ENCODE data around the gene GLI2. TPM values are rescaled to one million over a fixed set of nuclear protein-coding genes. Genes with fewer than 3 reads are reported as not detected.

Gene GLI2
- total RNA-seq, 2 experiments from 2014 or later = 1.2 to 1.9 TPM

- Mint-ChIP-seq H3K36me3 (no peaks in the 10 kb centered on the region), H3K4me3 (no peak overlapping the region), H3K27me3 (peaks cover 34% of the 10 kb centered on the region), H3K27ac (no peak overlapping the region), H3K4me1 (no peaks in the 10 kb centered on the region), H3K9me3 (no peaks in the 10 kb centered on the region)
- POLR2A ChIA-PET = no interaction called here
- no peak for DNase-seq
- ATAC-seq (ENCODE audit: low read depth) = no peak
These were observed 10.5 kb downstream of the GLI2 start for GRCh38 chr2:120746144-120746543.

GRCh38 chr2:120747281-120747680 lies 11.6 kb downstream of the GLI2 start:
- Mint-ChIP-seq H3K4me1 (no peaks in the 10 kb centered on the region), H3K36me3 (no peaks in the 10 kb centered on the region), H3K27ac (no peak overlapping the region), H3K9me3 (no peaks in the 10 kb centered on the region), H3K4me3 (no peak overlapping the region), H3K27me3 (peaks cover 26% of the 10 kb centered on the region)
- POLR2A ChIA-PET = no interaction called here
- DNase-seq (no peak), ATAC-seq (ENCODE audit: low read depth) (no peak)

GRCh38 chr2:120747706-120748105 lies 12.0 kb downstream of the GLI2 start:
- POLR2A ChIA-PET = no interaction called here
- DNase-seq (no peak), ATAC-seq (ENCODE audit: low read depth) (no peak)
- H3K4me1 Mint-ChIP-seq = no peaks in the 10 kb centered on the region
- no peaks in the 10 kb centered on the region for H3K9me3 Mint-ChIP-seq
- H3K27me3 Mint-ChIP-seq = peaks cover 22% of the 10 kb centered on the region
- no peaks in the 10 kb centered on the region for H3K36me3 Mint-ChIP-seq
- no peak overlapping the region for H3K4me3 Mint-ChIP-seq
- H3K27ac Mint-ChIP-seq = no peak overlapping the region

GRCh38 chr2:120748310-120748709 lies 12.6 kb downstream of the GLI2 start:
- POLR2A ChIA-PET = no interaction called here

GRCh38 chr2:120748741-120749140 lies 13.1 kb downstream of the GLI2 start:
- ATAC-seq (ENCODE audit: low read depth) = no peak
- Mint-ChIP-seq H3K36me3 (no peaks in the 10 kb centered on the region), H3K27ac (no peak overlapping the region), H3K4me1 (no peaks in the 10 kb centered on the region), H3K9me3 (no peaks in the 10 kb centered on the region), H3K27me3 (peaks cover 12% of the 10 kb centered on the region), H3K4me3 (no peak overlapping the region)
- no peak for DNase-seq
- POLR2A ChIA-PET = no interaction called here

More at GRCh38 chr2:120748310-120748709, 12.6 kb downstream of the GLI2 start:
- Mint-ChIP-seq H3K27me3 (peaks cover 16% of the 10 kb centered on the region), H3K4me1 (no peaks in the 10 kb centered on the region), H3K9me3 (no peaks in the 10 kb centered on the region), H3K4me3 (no peak overlapping the region), H3K27ac (no peak overlapping the region), H3K36me3 (no peaks in the 10 kb centered on the region)
- DNase-seq (no peak), ATAC-seq (ENCODE audit: low read depth) (no peak)

GRCh38 chr2:120749506-120750431 lies 14.1 kb downstream of the GLI2 start:
- POLR2A ChIA-PET = no interaction called here
- peaks cover 7% of the 10 kb centered on the region for H3K27me3 Mint-ChIP-seq
- no peaks in the 10 kb centered on the region for H3K4me1 Mint-ChIP-seq
- H3K36me3 Mint-ChIP-seq = no peaks in the 10 kb centered on the region
- no peak overlapping the region for H3K27ac Mint-ChIP-seq
- H3K9me3 Mint-ChIP-seq = no peaks in the 10 kb centered on the region
- no peak overlapping the region for H3K4me3 Mint-ChIP-seq
- no peak for ATAC-seq (ENCODE audit: low read depth)
- DNase-seq = no peak

GRCh38 chr2:120750488-120751210 lies 15.0 kb downstream of the GLI2 start:
- ATAC-seq (ENCODE audit: low read depth) (no peak), DNase-seq (no peak)
- no peaks in the 10 kb centered on the region for H3K36me3 Mint-ChIP-seq
- no peaks in the 10 kb centered on the region for H3K9me3 Mint-ChIP-seq
- H3K27ac Mint-ChIP-seq = no peak overlapping the region
- no peaks in the 10 kb centered on the region for H3K4me1 Mint-ChIP-seq
- no peak overlapping the region for H3K4me3 Mint-ChIP-seq
- POLR2A ChIA-PET = no interaction called here
- H3K27me3 Mint-ChIP-seq = peaks cover 2% of the 10 kb centered on the region

- no peak for DNase-seq
- no peaks in the 10 kb centered on the region for H3K9me3 Mint-ChIP-seq
- POLR2A ChIA-PET = no interaction called here
- H3K4me3 Mint-ChIP-seq = no peak overlapping the region
- no peak overlapping the region for H3K27ac Mint-ChIP-seq
- peaks cover 9% of the 10 kb centered on the region for H3K27me3 Mint-ChIP-seq
- no peak for ATAC-seq (ENCODE audit: low read depth)
- H3K4me1 Mint-ChIP-seq = no peaks in the 10 kb centered on the region
- H3K36me3 Mint-ChIP-seq = no peaks in the 10 kb centered on the region
These were observed 15.9 kb downstream of the GLI2 start for GRCh38 chr2:120751553-120751952.

- H3K4me1 Mint-ChIP-seq = no peaks in the 10 kb centered on the region
- DNase-seq (no peak), ATAC-seq (ENCODE audit: low read depth) (no peak)
- H3K9me3 Mint-ChIP-seq = no peaks in the 10 kb centered on the region
- H3K27ac Mint-ChIP-seq = no peak overlapping the region
- H3K4me3 Mint-ChIP-seq = no peak overlapping the region
- POLR2A ChIA-PET = interaction anchor here (0.6 kb wide), 1 partner anchor 41 kb away, joined by 4 read pairs; no protein-coding TSS in a partner anchor
- H3K27me3 Mint-ChIP-seq = peaks cover 20% of the 10 kb centered on the region
- no peaks in the 10 kb centered on the region for H3K36me3 Mint-ChIP-seq
These were observed 18.6 kb downstream of the GLI2 start for GRCh38 chr2:120754067-120754960.

GRCh38 chr2:120758181-120759144 lies 22.8 kb downstream of the GLI2 start:
- no peak for ATAC-seq (ENCODE audit: low read depth)
- DNase-seq = no peak
- H3K27ac Mint-ChIP-seq = no peak overlapping the region
- POLR2A ChIA-PET = no interaction called here
- peaks cover 20% of the 10 kb centered on the region for H3K27me3 Mint-ChIP-seq
- no peaks in the 10 kb centered on the region for H3K4me1 Mint-ChIP-seq
- H3K9me3 Mint-ChIP-seq = no peaks in the 10 kb centered on the region
- no peaks in the 10 kb centered on the region for H3K36me3 Mint-ChIP-seq
- H3K4me3 Mint-ChIP-seq = no peak overlapping the region

GRCh38 chr2:120759543-120760331 lies 24.1 kb downstream of the GLI2 start:
- POLR2A ChIA-PET = no interaction called here
- Mint-ChIP-seq H3K4me1 (no peaks in the 10 kb centered on the region), H3K36me3 (no peaks in the 10 kb centered on the region), H3K4me3 (no peak overlapping the region), H3K9me3 (no peaks in the 10 kb centered on the region), H3K27me3 (peaks cover 17% of the 10 kb centered on the region), H3K27ac (no peak overlapping the region)
- no peak for DNase-seq
- no peak for ATAC-seq (ENCODE audit: low read depth)
